HG03457 (cell line): ENCODE results near the gene SYNPO.

Experiments
- ATAC-seq: cut with Tn5 transposase; IDR thresholded peaks from one replicate; pipeline ENCODE4 v1.9.1; 2021; ENCODE audit warnings: moderate number of reproducible peaks; ENCODE audit not compliant: unreplicated experiment

SYNPO gene

DNA sequence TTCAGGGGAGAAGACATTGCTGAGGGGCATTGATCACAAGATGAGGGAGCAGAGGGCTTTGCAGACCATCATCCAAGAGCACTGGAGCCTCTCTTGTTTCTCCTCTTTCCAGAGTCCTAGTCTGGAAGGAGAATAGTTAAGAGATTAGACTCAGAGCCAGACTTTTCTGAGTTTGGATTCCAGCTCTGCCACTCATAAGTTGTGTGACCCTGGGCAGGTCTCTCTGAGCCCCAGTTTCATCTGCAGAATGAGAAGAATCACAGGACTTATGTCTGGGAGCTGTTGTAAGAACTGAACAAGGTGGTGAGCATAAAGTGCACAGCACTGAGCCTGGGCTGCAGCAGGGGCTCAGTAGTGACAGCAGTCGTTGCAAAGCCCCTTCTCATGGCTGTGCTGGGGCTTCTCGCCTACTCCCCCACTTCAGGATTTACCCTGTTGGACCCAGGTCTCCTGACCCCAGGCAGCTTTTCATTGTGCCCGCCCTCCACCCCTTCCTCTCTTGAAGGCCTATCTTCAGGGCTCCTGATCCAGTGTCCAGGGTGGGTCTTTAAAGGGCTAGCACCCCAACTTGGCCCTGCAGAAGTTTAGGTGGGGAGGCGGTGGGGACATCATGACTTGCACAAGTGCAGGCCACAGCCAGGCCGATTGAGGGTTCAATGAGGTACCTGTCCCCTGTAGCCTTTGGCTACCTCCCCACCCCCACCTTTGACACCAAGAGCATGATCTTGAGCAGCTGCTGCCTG lies 1.5 kb downstream of the SYNPO start:
- ATAC-seq = no peak

DNA sequence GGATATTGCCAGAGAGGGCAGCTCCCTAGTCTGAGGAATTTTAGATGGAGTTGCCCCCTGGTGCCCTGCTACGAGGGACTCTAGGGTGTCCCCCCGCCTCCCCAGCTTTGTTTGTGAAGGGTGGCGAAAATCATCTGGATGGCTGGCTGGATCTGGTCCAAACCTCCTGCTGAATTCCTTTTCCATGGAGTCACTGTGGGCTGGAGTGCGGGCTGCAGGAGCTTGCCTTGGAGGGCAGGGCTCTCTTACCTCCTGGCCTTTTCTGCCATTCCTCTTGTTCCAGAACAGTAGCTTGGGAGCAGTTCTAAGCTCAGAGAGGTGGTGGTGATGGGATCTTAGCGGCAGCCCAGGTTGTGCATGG lies 2.1 kb downstream of the SYNPO start:
- ATAC-seq = no peak

DNA sequence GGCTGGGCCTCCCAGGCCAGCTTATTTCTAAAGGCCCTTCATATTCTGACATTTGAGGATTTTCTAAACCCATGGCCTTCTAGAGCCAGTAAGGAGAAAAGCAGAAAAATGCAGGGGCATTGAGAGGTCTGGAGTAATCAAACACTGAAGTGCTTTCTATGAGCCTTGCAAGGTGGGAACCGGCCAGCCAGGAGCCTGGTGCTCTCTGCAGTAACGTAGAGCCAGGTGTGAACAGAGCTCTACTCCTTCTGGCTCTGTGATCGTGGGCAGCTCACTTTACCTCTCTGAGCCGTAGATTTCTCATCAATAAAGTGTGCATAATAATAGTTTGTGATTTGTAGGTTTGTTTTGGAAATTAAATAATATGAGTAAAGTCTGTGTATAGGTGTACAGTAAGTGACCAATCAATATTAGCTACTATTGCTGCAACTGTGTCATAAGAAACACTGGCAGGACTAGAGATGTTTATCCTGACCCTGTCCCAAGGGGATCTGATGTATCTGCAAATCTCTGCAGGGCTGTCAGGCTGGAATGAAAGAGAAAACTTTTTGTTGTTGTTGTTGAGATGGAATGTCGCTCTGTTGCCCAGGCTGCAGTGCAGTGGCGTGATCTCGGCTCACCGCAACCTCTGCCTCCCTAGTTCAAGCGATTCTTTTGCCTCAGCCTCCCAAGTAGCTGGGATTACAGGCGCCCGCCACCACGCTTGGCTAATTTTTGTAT lies 2.7 kb downstream of the SYNPO start:
- no peak for ATAC-seq

DNA sequence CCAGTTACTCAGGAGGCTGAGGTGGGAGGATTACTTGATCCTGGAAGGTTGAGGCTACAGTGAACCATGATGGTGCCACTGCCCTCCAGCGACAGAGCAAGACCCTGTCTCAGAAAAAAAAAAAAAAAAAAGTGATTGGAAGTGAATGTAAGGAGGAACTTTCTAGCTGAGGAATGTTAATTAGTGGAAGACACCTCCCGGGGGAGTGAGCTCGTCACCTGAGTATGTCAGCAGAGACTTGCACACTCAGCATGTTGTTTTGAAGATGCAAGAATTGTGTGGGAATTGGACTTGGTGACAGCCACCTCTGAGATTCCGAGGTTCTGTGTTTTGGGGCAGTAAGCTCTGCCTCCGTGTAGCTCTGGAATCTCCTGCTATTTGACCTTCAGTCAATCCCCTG lies 3.6 kb downstream of the SYNPO start:
- no peak for ATAC-seq

DNA sequence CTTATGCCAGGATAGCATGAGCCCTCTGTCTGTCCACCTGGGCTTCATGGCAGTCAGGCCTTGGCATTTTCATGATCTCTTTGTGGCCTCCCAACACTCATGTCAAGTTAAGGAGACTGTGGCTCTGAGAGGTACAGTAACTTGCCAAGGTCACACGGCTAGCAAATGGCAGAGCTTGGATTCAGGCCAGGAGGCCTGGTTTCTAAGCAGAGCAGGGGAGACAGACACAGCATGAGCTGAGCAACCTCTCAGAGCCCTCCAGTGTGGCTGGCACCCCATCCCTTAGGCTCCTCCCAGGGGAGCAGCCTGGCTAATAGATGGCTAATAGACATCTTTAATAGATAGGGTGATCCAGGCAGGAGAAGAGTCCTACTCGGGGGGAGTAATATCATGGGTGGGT lies 4.1 kb downstream of the SYNPO start:
- no peak for ATAC-seq

DNA sequence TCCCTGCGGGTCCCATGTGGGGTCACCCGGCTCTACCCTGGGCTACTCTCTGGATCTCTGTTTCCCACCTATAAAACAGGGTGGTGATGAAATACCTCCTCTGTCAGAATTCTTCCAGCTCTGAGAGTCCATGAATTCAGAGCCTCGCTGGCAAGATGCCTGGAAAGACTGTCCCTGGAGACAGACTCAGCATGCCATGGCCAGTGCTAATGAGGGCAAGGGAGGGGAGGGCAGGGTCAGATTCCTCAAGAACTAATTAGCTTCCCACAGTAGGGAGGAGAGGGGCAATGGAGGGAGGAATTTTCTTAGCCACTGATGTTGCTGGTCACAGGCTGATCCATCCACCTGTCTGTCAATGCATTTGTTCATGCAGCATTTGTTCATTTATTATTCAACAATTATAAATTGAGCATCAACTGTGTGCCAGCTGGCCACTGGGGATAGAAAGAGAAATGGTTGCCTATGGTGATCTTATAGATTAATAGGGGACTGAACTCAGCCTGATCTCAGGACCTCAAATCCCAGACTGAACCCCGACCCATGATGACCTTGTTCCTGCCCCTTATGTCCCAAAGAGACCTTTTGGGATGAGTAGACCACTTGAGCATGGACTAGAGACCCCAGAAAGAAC lies 4.7 kb downstream of the SYNPO start:
- ATAC-seq = no peak

DNA sequence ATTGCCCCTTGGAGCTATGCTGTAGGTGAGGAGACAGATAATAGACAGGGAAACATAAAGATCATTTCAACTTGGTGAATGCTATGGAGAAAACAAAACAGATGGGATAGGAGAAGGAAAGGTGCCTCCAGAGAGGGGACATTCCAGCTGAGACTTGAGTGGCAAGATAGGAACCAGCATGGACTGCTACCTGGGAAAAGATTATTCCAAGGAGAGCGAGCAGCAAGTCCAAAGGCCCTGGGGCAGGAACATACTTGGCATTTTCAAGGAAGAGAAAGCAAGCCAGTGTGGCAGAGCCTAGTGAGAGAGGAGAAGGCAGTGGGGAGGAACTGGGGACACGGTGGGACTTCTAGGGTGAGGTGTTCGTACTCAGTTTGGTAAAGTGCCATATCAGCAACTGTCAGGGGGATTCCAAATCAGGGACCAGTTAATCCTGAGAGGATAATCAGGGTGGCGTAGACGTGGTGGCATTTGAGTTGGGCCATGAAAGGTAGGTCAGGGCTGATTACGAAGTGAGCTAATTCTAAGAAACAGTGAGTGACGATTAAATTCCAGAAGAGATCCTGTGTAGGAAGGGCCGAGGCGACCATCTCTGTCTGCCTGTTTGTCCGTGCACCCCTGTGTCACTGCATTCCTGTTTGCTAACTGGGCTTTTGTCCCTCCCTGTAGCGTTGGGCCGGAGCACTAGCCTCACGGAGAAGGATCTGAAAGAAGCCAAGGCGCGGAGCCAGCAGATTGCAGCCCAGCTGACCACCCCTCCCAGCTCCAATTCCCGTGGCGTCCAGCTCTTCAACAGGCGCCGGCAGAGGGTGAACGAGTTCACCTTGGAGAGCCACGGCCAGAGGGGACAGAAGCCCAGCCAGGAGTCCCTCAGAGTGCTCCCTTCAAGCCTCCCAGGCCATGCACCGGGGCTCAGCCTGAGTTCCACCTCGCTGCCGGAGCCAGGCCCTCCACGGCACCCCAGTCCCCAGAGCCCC lies 7.1 kb downstream of the SYNPO start:
- ATAC-seq = no peak

DNA sequence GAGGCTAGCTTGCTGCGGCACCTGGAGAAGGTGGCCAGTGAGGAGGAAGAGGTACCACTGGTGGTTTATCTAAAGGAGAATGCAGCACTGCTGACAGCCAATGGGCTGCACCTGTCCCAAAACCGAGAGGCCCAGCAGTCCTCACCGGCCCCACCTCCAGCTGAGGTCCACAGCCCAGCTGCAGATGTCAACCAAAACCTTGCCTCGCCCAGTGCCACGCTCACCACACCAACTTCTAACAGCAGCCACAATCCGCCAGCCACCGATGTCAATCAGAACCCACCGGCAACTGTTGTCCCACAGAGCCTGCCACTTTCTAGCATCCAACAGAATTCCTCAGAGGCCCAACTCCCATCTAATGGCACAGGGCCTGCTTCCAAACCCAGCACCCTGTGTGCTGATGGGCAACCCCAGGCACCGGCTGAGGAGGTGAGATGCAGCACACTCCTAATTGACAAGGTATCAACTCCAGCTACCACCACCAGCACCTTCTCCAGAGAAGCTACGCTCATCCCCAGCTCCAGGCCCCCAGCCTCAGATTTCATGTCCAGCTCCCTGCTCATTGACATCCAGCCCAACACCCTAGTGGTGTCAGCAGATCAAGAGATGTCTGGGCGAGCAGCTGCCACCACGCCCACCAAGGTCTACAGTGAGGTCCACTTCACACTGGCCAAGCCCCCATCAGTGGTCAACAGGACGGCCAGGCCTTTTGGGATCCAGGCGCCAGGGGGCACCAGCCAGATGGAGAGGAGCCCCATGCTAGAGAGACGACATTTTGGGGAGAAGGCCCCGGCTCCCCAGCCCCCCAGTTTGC lies 8.0 kb downstream of the SYNPO start:
- no peak for ATAC-seq

DNA sequence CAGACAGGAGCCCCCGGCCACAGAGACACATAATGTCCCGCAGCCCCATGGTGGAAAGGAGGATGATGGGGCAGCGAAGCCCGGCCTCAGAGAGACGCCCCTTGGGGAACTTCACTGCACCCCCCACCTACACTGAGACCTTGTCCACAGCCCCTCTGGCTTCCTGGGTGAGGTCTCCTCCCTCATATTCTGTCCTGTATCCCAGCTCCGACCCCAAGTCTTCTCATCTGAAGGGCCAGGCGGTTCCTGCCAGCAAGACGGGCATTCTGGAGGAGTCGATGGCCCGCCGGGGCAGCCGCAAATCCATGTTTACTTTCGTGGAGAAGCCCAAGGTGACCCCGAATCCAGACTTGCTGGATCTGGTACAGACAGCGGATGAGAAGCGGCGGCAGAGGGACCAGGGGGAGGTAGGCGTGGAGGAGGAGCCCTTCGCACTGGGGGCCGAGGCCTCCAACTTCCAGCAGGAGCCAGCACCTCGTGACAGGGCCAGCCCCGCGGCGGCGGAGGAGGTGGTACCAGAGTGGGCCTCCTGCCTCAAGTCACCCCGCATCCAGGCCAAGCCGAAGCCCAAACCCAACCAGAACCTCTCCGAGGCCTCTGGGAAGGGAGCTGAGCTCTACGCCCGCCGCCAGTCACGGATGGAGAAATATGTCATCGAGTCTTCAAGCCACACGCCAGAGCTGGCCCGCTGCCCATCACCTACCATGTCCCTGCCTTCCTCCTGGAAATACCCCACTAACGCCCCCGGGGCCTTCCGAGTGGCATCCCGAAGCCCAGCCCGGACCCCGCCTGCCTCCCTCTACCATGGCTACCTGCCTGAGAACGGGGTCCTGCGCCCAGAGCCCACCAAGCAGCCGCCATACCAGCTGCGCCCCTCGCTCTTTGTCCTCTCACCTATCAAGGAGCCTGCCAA lies 8.9 kb downstream of the SYNPO start:
- ATAC-seq = no peak

DNA sequence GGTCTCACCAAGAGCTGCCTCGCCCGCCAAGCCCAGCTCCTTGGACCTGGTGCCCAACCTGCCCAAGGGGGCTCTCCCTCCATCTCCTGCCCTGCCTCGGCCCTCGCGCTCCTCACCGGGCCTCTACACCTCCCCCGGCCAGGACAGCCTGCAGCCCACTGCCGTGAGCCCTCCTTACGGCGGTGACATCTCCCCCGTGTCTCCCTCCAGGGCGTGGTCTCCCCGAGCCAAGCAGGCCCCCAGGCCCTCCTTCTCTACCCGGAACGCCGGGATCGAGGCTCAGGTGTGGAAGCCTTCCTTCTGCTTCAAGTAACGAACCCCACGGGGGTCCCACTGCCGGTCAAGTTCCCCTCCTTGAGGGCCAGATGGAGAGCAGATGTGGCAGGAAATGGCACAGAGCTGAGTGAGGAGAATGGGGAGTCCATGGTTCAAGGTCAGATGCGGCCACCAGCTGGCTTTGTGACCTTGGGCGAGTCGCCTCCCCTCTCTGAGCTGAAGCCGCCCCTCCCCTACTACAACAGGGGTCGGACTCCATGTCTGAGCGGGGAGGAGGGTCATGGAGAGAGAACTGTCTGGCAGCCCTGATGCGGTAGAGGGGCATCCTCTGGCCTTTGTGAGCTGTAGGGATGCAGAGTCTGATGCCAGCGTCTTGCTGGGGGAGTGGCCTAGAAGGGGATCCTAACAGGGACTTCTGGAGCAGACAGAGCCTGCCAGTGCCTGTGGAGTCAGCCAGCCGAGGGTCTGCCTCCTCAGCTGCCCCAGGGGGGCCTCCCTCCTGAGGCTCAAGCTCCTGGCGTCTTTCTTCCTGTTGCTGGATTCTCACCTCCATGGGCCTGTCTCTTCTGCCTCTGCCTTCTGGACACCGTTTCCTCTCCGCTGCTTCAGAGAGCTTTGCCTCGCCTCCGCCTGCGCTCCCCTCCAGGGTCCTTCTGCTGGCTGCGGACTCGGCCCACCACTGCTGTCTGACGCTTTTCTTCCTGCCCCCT lies 9.9 kb downstream of the SYNPO start:
- ATAC-seq = no peak

DNA sequence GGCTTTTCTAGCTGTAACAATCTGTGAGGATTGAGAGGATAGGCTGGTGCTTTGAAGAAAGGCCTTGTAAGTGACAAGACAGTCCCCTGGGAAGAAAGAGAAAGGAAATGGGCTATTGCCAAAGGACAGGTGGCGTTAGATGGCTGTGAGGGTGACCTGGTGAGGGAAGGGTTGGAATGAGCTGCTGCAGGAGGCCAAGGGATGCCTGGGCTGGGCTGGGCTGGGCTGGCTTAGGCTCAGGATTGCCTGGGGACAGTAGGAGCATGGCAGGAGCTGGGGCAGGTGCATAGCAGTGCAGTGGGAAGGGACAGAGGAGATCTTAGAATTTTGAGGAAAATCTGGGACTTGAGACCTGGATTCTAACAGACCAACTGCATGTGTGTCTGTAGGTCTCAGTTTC lies 10.9 kb downstream of the SYNPO start:
- ATAC-seq = no peak

DNA sequence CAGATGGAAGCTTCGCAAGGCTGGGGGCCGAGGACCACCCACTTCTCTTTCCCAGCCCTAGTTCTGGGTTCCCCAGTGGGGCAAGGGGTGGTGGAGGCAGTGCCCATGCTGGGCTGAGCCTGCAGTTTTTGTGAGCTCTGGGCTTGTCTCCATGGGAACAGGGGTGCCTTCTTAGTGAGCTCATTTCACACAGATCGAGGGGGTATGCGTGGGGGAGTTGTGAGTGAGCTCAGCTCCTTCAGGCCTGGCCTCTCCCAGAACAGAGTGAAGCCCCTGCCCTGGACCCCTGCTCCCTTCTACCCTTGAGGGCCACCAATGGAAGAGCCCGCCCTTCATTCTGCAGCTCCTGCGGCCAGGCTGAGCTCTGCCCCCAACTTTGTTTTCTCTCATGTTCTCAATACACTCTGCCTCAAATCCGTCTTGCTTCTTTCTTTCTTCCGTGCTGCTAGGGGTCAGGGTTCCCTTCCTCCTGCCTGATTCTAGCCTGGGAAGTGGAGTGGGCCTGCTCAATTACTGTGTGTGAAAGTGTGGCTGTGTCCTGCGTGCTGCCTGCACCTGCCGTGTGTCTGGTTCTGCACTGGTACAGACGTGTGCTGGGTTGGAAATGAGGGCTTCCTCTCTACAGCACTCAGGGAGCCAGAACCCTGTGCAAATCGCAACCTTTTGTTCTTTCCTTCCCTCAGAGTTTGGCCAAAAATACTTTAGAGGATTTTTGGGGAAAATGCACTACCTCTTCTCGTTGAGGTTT lies 11.6 kb downstream of the SYNPO start:
- no peak for ATAC-seq

DNA sequence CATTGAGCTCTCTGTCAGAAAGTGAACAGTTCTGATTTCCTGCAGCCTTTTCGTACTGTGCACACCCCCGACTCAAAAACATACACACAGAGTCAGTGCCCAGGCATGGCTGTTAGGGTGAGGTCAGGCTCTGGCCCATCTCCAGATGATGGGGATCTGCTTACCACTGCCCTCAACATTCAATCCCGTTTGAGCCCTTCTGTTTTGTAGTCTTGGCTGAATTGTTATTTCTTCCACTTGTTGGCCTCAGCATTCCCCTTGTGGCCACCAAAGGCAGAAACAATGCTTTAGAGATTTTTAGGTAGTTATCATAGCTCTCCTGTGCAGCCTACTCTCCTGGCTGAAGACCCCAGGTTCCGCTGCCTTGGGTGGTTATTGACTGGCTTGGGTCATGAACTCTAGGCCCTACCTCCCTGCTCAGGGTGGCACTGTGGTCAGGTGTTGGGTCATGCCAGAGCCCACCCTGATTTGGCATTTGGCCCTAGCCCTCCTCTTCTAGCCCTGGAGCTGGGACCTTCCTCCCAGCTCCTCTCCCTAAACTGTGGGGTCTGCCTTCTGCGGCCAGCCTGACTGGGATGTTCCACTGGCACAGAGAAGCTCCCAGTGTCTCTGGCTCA lies 12.8 kb downstream of the SYNPO start:
- no peak for ATAC-seq

DNA sequence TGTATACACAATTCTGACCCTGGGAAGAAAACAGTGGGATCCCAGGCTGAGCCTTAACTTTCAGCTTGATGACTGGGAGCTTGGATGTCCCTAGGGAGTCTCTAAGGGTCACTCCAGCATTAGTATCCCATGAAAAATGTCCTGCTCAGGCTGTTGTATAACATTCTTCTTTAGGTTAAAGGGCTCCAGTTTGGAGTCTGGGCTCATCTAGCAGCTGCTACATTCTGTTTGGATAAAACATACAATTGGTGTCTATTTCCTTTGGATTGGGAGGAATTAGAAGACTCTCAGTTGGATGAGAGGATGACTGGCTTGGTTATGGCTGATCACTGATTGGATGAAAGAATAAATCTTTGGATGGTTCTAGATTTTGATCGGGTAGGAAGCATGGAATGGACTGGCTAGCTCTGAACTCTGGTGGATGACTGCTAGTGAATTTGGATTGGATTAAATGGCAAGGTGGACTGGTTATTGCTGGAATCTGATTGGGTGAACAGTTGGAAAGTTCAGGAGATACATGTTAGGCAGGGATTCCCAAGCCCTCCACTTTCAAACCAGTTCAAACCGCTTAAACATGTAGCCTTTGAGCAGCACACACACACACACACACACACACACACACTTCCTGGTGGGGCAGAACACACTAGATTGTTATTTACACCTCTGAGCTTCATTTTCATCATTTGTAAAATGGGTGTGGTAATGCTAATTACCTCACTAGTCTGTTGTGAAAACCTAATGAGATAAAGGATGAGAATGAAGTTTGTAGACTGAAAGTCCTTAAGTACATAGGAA lies 13.5 kb downstream of the SYNPO start:
- no peak for ATAC-seq

DNA sequence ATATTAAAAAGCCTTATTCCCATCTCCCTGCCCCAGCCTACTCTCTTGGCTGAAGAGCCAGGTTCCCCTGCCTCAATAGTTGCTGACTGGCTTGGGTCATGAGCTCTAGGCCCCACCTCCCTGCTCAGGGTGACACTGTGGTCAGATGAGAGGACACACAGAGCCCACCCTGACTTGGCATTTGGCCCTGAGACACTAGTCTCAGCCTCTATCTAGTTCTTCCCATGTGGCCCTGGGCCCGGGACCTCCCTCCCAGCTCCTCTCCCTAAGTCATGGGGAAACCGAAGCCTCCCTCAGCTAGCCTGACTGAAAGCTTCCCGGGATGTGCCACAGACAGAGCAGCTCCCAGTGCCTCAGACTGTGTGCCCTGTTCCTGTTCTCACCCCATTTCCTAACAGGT lies 14.8 kb downstream of the SYNPO start:
- no peak for ATAC-seq
